HG02840 (cell line): Measurements from ENCODE around the gene KYAT1.

Experiments
- ATAC-seq: cut with Tn5 transposase; IDR thresholded peaks from one replicate; pipeline ENCODE4 v1.9.1; 2021; ENCODE audit warnings: mild to moderate bottlenecking, moderate library complexity, moderate number of reproducible peaks; ENCODE audit not compliant: unreplicated experiment, low FRiP score

Gene KYAT1

DNA sequence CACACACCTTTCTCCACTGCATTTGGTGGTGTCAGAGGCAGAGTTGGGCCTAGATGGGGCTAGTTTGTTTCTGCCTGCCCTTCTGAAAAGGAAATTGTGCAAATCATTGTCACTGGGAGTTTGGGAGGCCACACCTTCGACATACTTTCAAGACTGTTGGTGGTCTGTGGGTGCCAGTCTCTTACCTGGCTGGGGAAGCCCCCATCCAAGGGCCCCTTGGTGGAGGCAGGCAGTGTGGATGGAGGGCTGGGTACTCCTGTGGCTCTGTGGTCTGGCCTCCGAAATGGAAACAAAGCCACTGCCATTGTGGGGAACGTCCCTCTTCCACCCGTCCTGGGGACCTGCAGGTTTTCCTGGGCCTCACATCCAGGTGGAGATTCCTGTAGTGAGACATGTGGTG, 28.1 kb upstream of the KYAT1 start:
- ATAC-seq = no peak

DNA sequence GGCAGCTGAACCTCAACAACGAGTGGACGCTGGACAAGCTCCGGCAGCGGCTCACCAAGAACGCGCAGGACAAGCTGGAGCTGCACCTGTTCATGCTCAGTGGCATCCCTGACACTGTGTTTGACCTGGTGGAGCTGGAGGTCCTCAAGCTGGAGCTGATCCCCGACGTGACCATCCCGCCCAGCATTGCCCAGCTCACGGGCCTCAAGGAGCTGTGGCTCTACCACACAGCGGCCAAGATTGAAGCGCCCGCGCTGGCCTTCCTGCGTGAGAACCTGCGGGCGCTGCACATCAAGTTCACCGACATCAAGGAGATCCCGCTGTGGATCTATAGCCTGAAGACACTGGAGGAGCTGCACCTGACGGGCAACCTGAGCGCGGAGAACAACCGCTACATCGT, 26.6 kb upstream of the KYAT1 start:
- no peak for ATAC-seq

DNA sequence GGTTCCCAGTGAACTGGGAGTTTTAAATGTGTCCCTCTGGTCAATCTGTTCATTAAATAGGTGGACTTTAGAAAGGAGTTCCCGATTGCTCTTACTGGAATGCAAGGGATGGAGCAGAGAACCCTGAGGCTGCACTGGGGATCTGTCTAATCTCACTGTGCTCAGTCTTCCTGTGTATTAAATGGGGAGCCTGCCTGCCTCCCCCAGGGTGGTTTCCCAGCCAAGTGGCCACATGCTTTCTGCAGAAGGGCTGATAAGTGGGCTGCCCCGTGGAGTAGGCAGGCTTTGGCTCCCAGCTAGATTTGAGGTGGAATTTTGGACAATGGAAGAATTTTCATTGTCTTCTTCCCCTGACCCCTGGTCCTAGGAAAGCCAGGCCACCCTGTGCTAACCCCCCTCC, 25.0 kb upstream of the KYAT1 start:
- no peak for ATAC-seq

DNA sequence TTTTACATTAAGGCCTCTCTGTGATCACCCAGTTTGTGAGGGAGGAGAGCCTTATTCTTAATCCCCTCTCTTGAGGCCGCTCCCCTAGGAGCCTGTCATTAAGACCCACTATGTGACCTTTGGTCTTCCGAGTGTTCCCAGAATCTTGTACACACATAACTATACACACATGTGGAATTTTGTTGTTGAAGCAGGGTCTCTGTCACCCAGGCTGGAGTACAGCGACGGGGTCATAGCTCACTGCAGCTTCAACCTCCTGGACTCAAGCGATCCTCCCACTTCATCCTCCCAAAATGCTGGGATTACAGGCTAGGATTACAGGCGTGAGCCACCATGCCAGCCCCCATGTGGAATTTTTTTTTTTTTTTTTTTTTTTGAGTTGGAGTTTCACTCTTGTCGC, 24.2 kb upstream of the KYAT1 start:
- ATAC-seq = no peak

DNA sequence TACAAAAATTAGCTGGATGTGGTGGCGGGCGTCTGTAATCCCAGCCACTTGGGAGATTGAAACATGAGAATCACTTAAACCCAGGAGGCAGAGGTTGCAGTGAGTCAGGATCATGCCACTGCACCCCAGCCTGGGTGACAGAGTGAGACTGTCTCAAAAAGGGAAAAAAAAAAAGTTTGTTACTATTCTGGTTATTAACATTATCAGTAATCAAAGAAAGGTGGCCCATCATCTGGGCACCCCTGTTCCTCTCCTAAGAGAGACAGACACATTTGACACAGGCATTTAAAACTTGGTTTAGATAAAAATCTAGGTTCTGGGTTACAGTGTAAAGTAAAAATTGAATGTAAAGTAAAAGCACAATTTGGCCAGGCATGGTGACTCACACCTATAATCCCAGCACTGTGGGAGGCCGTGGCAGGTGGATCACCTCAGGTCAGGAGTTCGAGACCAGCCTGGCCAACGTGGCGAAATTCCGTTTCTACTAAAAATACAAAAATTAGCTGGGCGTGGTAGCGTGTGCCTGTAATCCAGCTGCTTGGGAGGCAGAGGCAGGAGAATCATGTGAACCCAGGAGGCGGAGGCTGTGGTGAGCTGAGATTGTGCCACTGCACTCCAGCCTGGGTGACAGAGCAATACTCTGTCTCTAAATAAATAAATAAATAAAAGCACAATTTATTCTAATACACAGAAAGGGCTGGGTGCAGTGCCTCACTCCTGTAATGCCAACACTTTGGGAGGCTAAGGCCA, 22.3 kb upstream of the KYAT1 start:
- no peak for ATAC-seq

DNA sequence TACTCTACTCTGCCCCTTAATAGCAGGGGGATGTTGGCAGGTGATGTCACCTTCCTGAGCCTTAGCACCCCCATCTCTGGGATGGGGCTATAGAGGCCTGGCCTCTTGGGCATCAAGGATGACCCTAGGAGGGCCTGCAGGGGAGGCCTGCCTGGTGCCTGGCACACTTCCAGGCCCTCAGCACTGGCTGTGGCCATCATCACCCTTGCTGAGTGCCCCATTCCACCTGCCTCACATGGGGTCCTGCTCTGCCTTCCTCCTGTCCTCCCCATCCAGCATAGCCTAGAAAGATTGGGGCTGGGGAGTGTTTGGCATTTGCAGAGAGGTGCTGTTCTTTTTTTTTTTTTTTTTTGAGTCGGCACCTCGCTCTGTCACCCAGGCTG, 21.3 kb upstream of the KYAT1 start:
- no peak for ATAC-seq

DNA sequence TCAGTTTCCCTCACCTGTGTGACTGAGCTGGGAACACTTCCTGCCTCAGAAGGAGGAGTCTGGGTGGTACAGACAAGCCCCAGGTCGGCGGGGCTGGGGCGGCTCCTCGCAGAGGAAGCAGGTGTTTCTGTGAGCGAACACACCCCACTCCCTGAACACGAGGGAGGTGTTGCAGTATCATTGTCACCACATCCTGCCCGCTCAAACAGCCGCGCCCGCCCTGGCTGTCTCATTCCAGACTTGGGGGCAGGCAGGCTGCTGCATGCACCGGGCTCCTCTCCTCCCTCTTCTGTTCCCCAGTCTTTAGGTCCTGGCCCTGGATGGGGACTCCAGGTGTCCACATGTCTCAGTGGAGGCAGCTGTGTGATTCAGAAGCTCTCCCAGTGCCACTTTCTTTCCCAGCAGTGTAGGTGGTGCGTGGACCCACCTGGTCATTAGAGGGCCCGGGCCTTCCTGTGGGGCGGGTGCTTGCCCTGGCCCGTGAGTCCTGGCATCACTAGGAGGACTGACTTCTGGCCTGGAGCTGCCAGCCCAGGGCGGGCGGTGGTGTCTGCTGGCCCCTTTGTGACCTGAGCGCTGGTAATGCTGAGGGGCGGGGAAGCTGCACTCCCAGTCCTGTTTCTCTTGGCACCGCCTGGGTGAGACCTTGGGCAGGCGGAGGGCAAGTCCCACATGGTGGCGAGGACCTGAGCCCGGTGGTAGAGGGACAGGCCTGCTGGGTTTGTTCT, 20.8 kb upstream of the KYAT1 start:
- peak; percentile 74 for ATAC-seq

DNA sequence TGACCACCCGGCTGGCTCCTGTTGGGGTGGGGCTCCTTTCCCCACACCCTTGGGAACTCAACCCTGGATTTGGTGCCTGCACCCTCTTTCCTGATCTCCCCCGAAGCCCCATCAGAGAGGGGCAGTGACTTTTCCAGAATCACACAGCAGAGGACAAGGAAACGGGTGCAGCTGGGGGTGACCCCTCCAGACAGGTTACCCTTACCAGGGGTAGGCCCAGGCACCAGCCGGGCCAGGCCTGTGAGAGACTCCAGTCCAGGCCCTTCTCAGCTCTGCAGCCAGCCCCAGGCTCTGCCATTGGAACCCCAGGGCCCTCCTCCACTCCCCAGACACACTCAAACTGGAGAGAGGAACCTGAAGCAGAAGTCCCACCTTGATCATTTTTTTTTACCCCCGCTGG, 20.1 kb upstream of the KYAT1 start:
- no peak for ATAC-seq

DNA sequence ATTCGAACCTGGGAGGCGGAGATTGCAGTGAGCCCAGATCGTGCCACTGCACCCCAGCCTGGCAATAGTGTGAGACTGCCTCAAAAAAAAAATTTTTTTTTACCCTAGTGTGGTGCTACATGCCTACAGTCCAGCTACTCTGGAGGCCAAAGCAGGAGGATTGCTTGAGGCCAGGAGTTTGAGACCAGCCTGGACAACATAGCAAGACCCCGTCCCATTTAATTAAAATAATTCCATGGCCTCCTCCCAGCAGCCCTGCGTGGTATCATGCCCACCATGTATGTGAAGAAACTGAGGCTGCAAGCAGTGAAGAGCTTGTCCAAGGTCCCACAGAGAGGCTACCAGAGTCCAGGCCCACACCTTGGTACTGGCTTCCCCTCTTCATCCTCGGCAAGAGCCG, 19.6 kb upstream of the KYAT1 start:
- ATAC-seq = no peak

DNA sequence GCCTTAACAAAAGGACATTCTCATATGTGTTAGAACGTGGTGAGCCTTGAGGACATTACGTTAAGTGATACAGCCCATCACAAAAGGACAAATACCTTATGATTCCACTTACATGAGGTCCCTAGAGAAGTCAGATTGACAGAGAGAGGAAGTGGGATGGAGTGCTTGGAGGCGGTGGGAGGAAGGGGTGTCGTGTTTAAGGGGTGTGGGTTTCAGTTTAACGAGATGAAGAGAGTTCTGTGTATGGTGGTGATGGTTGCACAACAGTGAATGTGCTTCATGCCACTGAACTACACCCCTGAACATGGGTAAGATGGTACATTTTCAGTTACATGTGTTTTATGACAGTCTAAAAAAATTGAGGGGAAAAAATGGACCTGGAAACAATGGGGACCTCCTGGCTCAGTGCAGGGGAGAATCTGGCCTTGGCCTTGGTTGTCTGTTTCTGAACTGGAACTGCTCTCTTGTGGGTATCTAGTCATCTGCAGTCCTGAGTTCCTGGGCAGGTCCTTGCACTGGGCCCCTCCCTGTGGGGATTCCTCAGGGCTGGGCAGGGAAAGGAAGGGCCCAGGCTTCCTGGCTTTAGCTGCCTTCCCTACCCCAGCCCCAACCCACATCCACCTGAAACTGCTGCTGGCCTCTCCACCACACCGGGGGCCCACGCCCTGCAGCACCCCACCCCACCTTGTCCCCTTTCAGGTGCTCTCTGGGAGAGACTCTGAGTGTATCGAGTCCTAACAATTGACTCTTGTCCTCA, 18.0 kb upstream of the KYAT1 start:
- no peak for ATAC-seq

DNA sequence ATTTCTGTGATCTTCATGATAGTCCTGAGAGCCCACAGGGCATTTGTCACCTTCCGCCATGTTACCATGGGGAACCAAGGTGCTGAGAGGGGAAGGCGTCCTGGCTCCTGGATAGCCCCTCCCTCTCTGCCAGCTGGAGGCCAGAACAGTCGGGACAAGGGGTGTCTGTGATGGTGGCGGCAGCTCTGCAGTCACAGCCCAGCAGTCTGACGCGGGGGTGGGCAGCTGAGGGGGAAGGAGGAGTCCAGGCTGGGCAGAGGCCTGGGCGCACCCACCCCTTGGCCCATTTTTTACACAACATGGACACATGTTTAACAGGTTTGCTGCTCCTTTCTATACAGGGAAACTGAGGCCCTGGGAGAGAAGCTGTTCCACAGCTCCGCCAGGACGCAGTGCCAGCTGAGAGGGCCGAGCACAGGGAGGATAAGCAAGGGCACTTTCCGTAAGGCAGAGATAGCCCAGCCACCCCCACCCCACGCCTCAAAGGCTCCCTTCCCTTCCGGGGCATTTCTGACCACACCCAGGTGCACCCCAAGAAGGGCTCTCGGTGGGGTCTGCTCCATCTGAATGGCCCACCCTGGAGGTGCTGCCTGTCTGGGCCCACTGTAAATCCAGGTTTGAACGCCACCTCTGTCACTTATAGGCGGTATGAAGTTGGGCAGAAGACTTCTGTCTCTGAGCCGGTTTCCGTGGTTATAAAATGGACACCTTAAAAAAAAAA, 17.3 kb upstream of the KYAT1 start:
- no peak for ATAC-seq

DNA sequence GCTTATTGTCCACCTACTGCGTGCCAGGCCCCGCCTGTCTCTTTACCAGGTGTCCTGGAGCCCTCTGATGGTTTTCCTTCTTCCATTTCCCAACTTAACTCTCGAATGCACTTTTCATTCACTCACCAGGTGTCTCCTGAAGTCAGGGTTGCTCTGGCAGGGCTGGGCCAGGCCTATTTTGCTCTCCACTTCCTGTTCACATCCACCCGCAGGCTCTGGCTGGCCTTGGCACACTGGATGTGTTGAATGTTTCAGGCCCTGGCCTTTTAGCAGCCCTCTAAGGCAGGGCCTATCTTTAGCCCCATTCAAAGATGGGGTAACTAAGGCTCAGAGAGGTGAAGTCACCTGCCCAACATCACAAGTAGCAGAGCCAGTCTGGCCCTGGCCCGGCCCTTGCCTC, 16.6 kb upstream of the KYAT1 start:
- no peak for ATAC-seq

DNA sequence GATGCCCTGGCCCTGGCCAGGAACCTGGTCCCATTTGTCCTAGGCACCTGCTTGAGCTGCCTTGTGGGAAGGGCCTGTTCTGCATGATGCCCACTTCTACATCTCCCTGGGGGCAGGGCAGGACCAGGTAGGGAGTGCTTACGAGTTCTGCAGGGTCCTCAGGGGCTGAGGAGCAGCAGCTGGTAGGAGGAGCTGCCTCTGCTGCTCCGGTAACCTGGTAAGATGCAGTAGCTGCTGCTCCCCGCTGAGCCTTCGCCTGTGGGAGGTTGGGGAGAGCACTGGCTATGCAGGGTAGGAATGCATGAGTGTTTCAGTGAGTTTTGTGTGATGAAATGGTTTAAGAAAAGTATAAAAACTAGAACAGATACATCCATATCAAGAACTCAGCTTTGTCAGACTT, 13.8 kb upstream of the KYAT1 start:
- ATAC-seq = no peak

DNA sequence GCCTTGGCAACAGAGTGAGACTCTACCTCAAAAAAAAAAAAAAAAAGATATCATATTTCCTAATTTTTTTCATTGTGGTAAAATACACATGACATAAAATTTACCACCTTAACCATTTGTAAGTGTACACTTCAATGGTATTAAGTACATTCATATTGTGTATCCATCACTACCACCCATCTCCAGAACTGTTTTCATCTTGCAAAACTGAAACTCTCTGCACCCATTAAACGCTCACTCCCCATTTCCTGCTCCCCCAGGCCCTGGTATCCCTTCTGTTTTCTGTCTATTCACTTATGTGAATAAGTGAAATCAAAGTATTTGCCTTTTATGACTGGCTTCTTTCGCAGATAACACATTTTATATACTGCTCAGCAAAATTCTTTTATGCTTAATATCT, 13.0 kb upstream of the KYAT1 start:
- ATAC-seq = no peak

DNA sequence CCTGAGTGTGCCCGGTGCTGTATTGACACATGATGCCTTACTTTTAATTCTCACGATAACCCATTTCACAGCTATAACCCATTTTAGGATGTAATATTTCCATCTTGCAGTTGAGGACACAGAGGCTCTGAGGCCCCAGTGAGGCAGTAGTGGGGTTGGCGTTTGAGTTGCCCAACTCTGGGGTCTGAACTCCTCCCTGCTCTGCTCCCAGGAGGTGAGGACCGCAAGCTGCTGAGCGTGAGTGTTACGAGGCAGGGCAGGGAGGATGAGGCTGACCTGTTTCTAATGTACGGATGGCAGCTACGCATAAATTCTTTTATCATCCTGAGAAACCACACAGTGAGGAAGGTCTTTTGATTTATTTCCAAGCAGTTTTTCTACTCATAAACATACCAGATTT, 11.6 kb upstream of the KYAT1 start:
- no peak for ATAC-seq

DNA sequence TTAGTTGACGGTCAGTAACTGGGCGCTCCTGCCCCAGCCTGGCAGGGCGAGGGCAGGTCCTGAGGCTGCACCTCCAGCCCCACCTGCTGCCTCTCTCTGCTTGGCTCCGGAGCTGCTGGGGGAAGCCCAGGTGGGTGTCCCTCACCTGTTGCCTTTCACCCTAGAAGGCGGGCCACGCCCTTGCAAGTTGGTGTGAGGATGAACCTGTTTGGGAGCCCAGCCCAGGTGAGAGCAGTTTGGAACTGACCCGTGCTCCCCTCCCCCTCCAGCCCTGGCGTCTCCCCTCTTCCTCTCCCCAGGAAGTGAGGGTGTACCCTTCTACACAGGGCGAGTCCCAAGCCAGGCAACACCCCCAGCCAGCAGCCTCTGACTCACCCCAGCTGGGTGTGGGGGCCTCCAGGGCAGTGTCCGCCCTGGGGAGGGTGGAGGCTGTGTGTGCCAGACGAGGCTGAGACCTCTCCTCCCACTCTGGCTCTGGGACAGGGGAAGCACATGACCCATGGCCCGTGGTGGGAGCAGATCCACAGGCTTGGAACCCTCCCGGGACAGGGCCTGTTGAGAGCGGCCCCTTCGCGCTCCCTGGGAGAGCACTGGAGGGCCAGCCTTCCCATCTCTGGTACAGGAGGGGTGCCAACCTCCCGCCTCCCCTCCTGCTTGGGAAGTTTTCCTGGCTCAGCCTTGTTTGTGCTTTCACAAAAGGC, 10.6 kb upstream of the KYAT1 start:
- no peak for ATAC-seq

DNA sequence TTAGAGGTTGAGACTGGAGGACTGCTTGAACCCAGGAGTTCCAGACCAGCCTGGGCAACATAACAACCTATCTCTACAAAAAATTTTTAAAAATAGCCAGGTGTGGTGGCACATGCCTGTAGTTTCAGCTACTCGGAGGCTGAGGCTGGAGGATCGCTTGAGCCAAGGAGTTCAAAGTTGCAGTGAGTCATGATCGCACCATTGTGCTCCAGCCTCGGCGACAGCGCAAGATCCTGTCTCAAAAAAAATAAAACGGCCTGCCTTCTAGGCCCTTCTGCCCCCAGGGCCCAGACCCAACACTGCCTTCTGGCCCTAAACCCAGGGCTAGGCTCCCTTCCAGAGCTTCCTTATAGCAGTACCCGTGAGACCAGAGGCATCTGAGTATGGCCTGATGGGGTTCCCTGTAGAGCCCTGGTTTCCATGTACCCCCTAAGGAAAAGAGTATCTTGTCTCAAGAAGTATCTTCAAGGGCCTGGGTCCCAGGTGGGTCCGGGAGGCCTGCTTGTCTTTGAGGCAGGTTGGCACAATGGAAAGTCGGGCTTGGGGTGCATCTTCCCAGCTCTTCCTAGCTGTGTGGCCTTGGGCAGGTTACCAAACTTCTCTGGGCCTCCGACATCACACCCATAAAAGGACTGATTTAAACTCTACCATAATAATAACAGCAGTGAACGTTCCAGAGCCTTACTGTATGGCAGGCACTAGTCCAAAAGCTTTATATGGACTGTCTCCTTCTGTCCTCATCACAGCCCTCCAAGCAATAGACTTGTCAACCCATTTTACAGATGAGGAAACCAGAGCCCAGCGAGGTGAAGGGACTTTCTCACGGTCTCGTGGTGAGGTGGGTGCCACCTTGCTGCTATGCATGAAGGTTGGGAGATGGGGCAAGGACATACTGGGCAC, 9.8 kb upstream of the KYAT1 start:
- no peak for ATAC-seq

DNA sequence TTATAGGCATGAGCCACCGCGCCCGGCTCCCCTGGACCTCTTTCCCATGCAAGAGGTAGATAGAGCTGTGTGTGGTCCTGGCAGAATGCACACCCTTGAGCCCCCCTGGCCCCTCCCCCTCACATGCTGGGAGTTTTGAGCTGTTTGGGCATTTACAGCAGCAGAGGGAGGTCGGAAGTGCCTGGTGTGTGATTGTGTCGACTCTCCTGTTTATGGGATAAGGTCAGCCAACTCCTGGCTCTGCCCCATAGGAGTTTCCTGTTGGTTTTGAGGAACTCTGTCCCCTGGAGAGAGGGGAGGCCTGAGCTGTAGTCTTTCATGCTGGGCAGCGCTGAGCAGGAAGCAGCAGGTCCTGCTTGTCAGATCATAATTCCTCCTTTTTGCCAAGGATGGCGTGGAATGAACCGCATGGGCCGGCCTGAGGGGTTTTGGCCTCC, 6.2 kb upstream of the KYAT1 start:
- no peak for ATAC-seq

DNA sequence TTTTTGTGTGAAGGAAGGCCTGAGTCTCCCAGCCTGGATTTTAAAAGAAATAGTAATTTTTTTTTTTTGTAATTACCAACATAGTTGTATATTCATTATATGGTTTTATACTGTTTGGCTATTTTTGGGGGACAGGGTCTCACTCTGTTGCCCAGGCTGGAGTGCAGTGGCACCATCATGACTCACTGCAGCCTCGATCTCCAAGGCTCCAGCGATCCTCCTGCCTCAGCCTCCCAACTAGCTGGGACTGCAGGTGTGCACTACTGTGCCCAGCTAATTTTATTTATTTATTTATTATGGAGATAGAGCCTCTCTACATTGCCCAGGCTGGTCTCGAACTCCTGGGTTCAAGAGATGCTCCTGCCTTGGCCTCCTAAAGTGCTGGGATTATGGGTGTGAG, 5.3 kb upstream of the KYAT1 start:
- no peak for ATAC-seq
